Neuronal stem cell (in vitro differentiated cells): ENCODE data around the gene TPH2. TPM values are rescaled to one million over a fixed set of nuclear protein-coding genes. Genes with fewer than 3 reads are reported as not detected.

Source experiments
- DNase-seq: peaks from one replicate; pipeline ENCODE4 v3.0.0-alpha.2; 2013; ENCODE audit warnings: low spot score
- H2AFZ ChIP-seq: one replicate; pipeline ENCODE4 v1.6.1; 2013; ENCODE audit warnings: mild to moderate bottlenecking, low read length, inconsistent platforms
- H2AK5ac ChIP-seq: 2 replicates; pipeline ENCODE4 v1.6.1; 2013; ENCODE audit warnings: low read depth, mild to moderate bottlenecking, inconsistent platforms, low read length, moderate library complexity, mixed read lengths
- H2BK120ac ChIP-seq: 2 replicates; pipeline ENCODE4 v1.6.1; 2013; ENCODE audit warnings: low read depth, mild to moderate bottlenecking, inconsistent platforms, low read length, moderate library complexity, mixed read lengths
- H2BK12ac ChIP-seq: one replicate; pipeline ENCODE4 v1.6.1; 2013; ENCODE audit warnings: low read length, inconsistent platforms
- H2BK15ac ChIP-seq: 2 replicates; pipeline ENCODE4 v1.6.1; 2013; ENCODE audit warnings: mild to moderate bottlenecking, low read length, inconsistent platforms, mixed read lengths
- H2BK5ac ChIP-seq: one replicate; pipeline ENCODE4 v1.6.1; 2013; ENCODE audit warnings: inconsistent platforms, mild to moderate bottlenecking, low read length, moderate library complexity
- H3K14ac ChIP-seq: one replicate; pipeline ENCODE4 v1.6.1; 2013; ENCODE audit warnings: low read length, inconsistent platforms
- H3K18ac ChIP-seq: 2 replicates; pipeline ENCODE4 v1.6.1; 2013; ENCODE audit warnings: low read length, inconsistent platforms
- H3K23ac ChIP-seq: 2 replicates; pipeline ENCODE4 v1.6.1; 2013; ENCODE audit warnings: low read depth, mild to moderate bottlenecking, mixed read lengths, low read length, inconsistent platforms; ENCODE audit not compliant: poor library complexity
- H3K27ac ChIP-seq: replicated peaks from 3 replicates; pipeline ENCODE4 v1.5.1; 2013; ENCODE audit warnings: low read length, inconsistent platforms
- H3K27me3 ChIP-seq, 3 experiments: 2 replicates each; pipeline ENCODE4 v1.6.1; 2013; ENCODE audit warnings: low read length in 3 of 3, mild to moderate bottlenecking in 2 of 3, inconsistent platforms in 1 of 3, low read depth in 1 of 3, mixed read lengths in 1 of 3, moderate library complexity in 1 of 3; ENCODE audit not compliant: control insufficient read depth in 3 of 3, insufficient read depth in 3 of 3
- H3K36me3 ChIP-seq, 2 donors: replicated peaks in 1 of 2; 2 replicates each; pipeline ENCODE4 v1.6.1; 2013; ENCODE audit warnings: low read length in 2 of 2; ENCODE audit not compliant: control insufficient read depth in 2 of 2, insufficient read depth in 2 of 2
- H3K4ac ChIP-seq: 2 replicates; pipeline ENCODE4 v1.6.1; 2013; ENCODE audit warnings: inconsistent platforms, mild to moderate bottlenecking, low read length, moderate library complexity
- H3K4me1 ChIP-seq, 2 donors: 1 replicate in 1 of 2; 2 replicates in 1 of 2; pipeline ENCODE4 v1.6.1; 2013; ENCODE audit warnings: low read length in 2 of 2, low read depth in 1 of 2; ENCODE audit not compliant: control insufficient read depth in 2 of 2, insufficient read depth in 1 of 2
- H3K4me2 ChIP-seq: one replicate; pipeline ENCODE4 v1.6.1; 2013; ENCODE audit warnings: mild to moderate bottlenecking, low read length, inconsistent platforms; ENCODE audit not compliant: insufficient read depth, poor library complexity, severe bottlenecking
- H3K4me3 ChIP-seq, 2 donors: 2 replicates each; pipeline ENCODE4 v1.5.1; 2013; ENCODE audit warnings: low read length in 2 of 2, mild to moderate bottlenecking in 2 of 2, inconsistent platforms in 1 of 2, moderate library complexity in 1 of 2
- H3K79me1 ChIP-seq: one replicate; pipeline ENCODE4 v1.6.1; 2013; ENCODE audit warnings: low read depth, mild to moderate bottlenecking, inconsistent platforms, low read length, moderate library complexity
- H3K9ac ChIP-seq: one replicate; pipeline ENCODE4 v1.6.1; 2013; ENCODE audit warnings: mild to moderate bottlenecking, low read depth, low read length, inconsistent platforms; ENCODE audit not compliant: poor library complexity
- H3K9me3 ChIP-seq, 2 donors: replicated peaks in 1 of 2; 2 replicates each; pipeline versions ENCODE3 to v1.6.1; 2013; ENCODE audit warnings: low read length in 2 of 2, mild to moderate bottlenecking in 2 of 2, inconsistent platforms in 1 of 2, low read depth in 1 of 2, mixed read lengths in 1 of 2, moderate library complexity in 1 of 2; ENCODE audit not compliant: control insufficient read depth in 2 of 2, insufficient read depth in 1 of 2
- H4K8ac ChIP-seq: one replicate; pipeline ENCODE4 v1.6.1; 2013; ENCODE audit warnings: low read depth, mild to moderate bottlenecking, inconsistent platforms, low read length, moderate library complexity
- H4K91ac ChIP-seq: one replicate; pipeline ENCODE4 v1.6.1; 2013; ENCODE audit warnings: low read length, low read depth, mild to moderate bottlenecking, inconsistent platforms; ENCODE audit not compliant: poor library complexity
- WGBS, 2 donors: extraction: QIAGEN DNeasy Blood & Tissue Kit; methylation state at CpG; one replicate each; pipeline ENCODE4 v1.1.7; 2013; ENCODE audit warnings: missing lambda C conversion rate in 2 of 2, mixed read lengths in 1 of 2; ENCODE audit not compliant: insufficient read length in 2 of 2, insufficient replicate concordance in 1 of 2; ENCODE audit errors: extremely low coverage in 2 of 2; 5-methylcytosine and 5-hydroxymethylcytosine counted together
- polyA plus RNA-seq, 2 experiments: library from polyadenylated mRNA; stranded (reverse); fragments of 200-250 nt; gene quantifications; one replicate each; pipeline ENCODE4 v1.2.3, GENCODE V29; 2013

TPH2 gene
- 0.03 TPM for polyA plus RNA-seq (2013, experiment 1 of 2)
- polyA plus RNA-seq (2013, experiment 2 of 2) = 0.03 TPM

- no peaks in the 10 kb centered on the region for H3K36me3 ChIP-seq
- H3K4me3 ChIP-seq = no peak within 1 kb of the TSS
- no peak within 1 kb of the TSS for H3K14ac ChIP-seq
- H3K9ac ChIP-seq = no peak within 1 kb of the TSS
- H3K4me2 ChIP-seq = no peak within 1 kb of the TSS
- H3K27ac ChIP-seq = no peak within 1 kb of the TSS
- no CpG with 5 or more reads among the region's 16 CpGs for WGBS, 2 donors
- no peak within 1 kb of the TSS for H3K23ac ChIP-seq
- no peak within 1 kb of the TSS for H4K91ac ChIP-seq
- no peaks in the 10 kb centered on the region for H3K79me1 ChIP-seq
- no peak within 1 kb of the TSS for H2BK5ac ChIP-seq
- H3K9me3 ChIP-seq = no peaks in the 10 kb centered on the region
- no peak within 1 kb of the TSS for H2AFZ ChIP-seq
- no peak within 1 kb of the TSS for H3K4ac ChIP-seq
- H2BK12ac ChIP-seq = no peak within 1 kb of the TSS
- no peak within 1 kb of the TSS for H2BK120ac ChIP-seq
- H2BK15ac ChIP-seq = no peak within 1 kb of the TSS
- H2AK5ac ChIP-seq = no peak within 1 kb of the TSS
- H3K27me3 ChIP-seq = no peaks in the 10 kb centered on the region
- peaks cover 0 to 1% of the 10 kb centered on the region in 2 donors for H3K4me1 ChIP-seq
- no peak within 1 kb of the TSS for H3K18ac ChIP-seq
- DNase-seq = peak; percentile 86
- no peak within 1 kb of the TSS for H4K8ac ChIP-seq
These were observed at the start of gene TPH2 for GRCh38 chr12:71938728-71939385. TPH2 (plus strand) TSS chr12:71938845; CDS start chr12:71938987, 142 bp downstream.

- Histone ChIP-seq H3K4me3 (no peak overlapping the region), H2BK12ac (no peak overlapping the region), H2BK120ac (no peak overlapping the region), H4K91ac (no peak overlapping the region), H2AK5ac (no peak overlapping the region), H3K18ac (no peak overlapping the region), H3K14ac (no peak overlapping the region), H4K8ac (no peak overlapping the region), H3K9ac (no peak overlapping the region), H3K4me1 (no peaks in the 10 kb centered on the region), H3K27me3 (no peaks in the 10 kb centered on the region), H3K79me1 (no peaks in the 10 kb centered on the region), H3K23ac (no peak overlapping the region), H2BK15ac (no peak overlapping the region), H3K36me3 (peaks cover 1 to 39% of the 10 kb centered on the region in 2 donors), H3K9me3 (no peaks in the 10 kb centered on the region), H3K4ac (no peak overlapping the region), H2AFZ (no peak overlapping the region), H2BK5ac (no peak overlapping the region), H3K27ac (no peak overlapping the region), H3K4me2 (no peak overlapping the region)
- no CpG with 5 or more reads among the region's 3 CpGs for WGBS, 2 donors
- no peak for DNase-seq
These were observed 48.2 kb upstream of the TPH2 start for GRCh38 chr12:71890475-71890874.

GRCh38 chr12:71892059-71892458 is 46.6 kb upstream of the TPH2 start:
- no peak overlapping the region for H3K18ac ChIP-seq
- no CpG with 5 or more reads among the region's 1 CpG for WGBS, 2 donors

GRCh38 chr12:71896205-71896882 is 42.3 kb upstream of the TPH2 start:
- H2BK12ac ChIP-seq = no peak overlapping the region
- H2BK15ac ChIP-seq = no peak overlapping the region
- no CpG with 5 or more reads among the region's 3 CpGs for whole genome bisulfite sequencing, 2 donors
- no peak overlapping the region for H3K27ac ChIP-seq
- H3K14ac ChIP-seq = no peak overlapping the region
- H3K4ac ChIP-seq = no peak overlapping the region
- no peak overlapping the region for H4K91ac ChIP-seq
- no peak for DNase-seq
- H3K4me1 ChIP-seq = no peaks in the 10 kb centered on the region
- no peak overlapping the region for H4K8ac ChIP-seq
- no peak overlapping the region for H3K4me2 ChIP-seq
- no peaks in the 10 kb centered on the region for H3K9me3 ChIP-seq
- H3K9ac ChIP-seq = no peak overlapping the region
- no peak overlapping the region for H2BK5ac ChIP-seq
- H3K23ac ChIP-seq = no peak overlapping the region
- no peak overlapping the region for H3K4me3 ChIP-seq
- H3K18ac ChIP-seq = no peak overlapping the region
- no peak overlapping the region for H2AK5ac ChIP-seq
- peaks cover 0 to 80% of the 10 kb centered on the region in 2 donors for H3K36me3 ChIP-seq
- H2AFZ ChIP-seq = no peak overlapping the region
- H3K79me1 ChIP-seq = no peaks in the 10 kb centered on the region
- no peaks in the 10 kb centered on the region for H3K27me3 ChIP-seq
- no peak overlapping the region for H2BK120ac ChIP-seq

More at GRCh38 chr12:71892059-71892458, 46.6 kb upstream of the TPH2 start:
- no peak overlapping the region for H4K8ac ChIP-seq
- H2AFZ ChIP-seq = no peak overlapping the region
- no peak overlapping the region for H3K14ac ChIP-seq
- no peaks in the 10 kb centered on the region for H3K79me1 ChIP-seq
- H4K91ac ChIP-seq = no peak overlapping the region
- H2BK120ac ChIP-seq = no peak overlapping the region
- H2BK5ac ChIP-seq = no peak overlapping the region
- no peak overlapping the region for H2BK12ac ChIP-seq
- H3K4ac ChIP-seq = no peak overlapping the region
- H3K9ac ChIP-seq = no peak overlapping the region
- no peak overlapping the region for H2AK5ac ChIP-seq
- no peaks in the 10 kb centered on the region for H3K27me3 ChIP-seq
- no peak for DNase-seq
- no peak overlapping the region for H3K23ac ChIP-seq
- H3K36me3 ChIP-seq = peaks cover 0 to 45% of the 10 kb centered on the region in 2 donors
- no peak overlapping the region for H2BK15ac ChIP-seq
- no peaks in the 10 kb centered on the region for H3K4me1 ChIP-seq
- H3K27ac ChIP-seq = no peak overlapping the region
- H3K4me3 ChIP-seq = no peak overlapping the region
- no peaks in the 10 kb centered on the region for H3K9me3 ChIP-seq
- H3K4me2 ChIP-seq = no peak overlapping the region
